IMR-90 (cell line): Measurements from ENCODE around the gene ATP2B2. TPM values are rescaled to one million over a fixed set of nuclear protein-coding genes. Genes with fewer than 3 reads are reported as not detected.

Experiments
- ATAC-seq: fragments of 200-7000 bp; cut with Tn5 transposase; 2 replicates; pipeline ENCODE4 v1.9.1; 2020; ENCODE audit warnings: low read depth, mild to moderate bottlenecking, moderate library complexity
- BruUV-seq: library from RNA; stranded (reverse); fragments of 400-500 nt; replicated peaks from 2 replicates; lab custom pipeline; 2021; lab: Mats Ljungman, UMichigan
- CTCF ChIA-PET: fragments of 300-600 bp; formaldehyde crosslinking; extraction: SDS; loops from one replicate; lab custom pipeline; 2021; ENCODE audit warnings: antibody characterized with exemption; lab: Yijun Ruan, JAX
- POLR2A ChIA-PET: fragments of 300-600 bp; sonication (Branson Sonifier 250); formaldehyde crosslinking; loops from one replicate; lab custom pipeline; 2022; ENCODE audit warnings: antibody characterized with exemption; ENCODE audit not compliant: unreplicated experiment; lab: Charles Lee
- DNase-seq: peaks from one replicate; pipeline ENCODE4 v3.0.0; 2013
- H2AFZ ChIP-seq: replicated peaks from 2 replicates; pipeline ENCODE3; 2013; ENCODE audit warnings: low read length, mild to moderate bottlenecking; ENCODE audit not compliant: poor library complexity
- H2AK5ac ChIP-seq: 2 replicates; pipeline ENCODE4 v1.6.1; 2013; ENCODE audit warnings: low read depth, low read length, inconsistent platforms
- H2AK9ac ChIP-seq: replicated peaks from 2 replicates; pipeline ENCODE3; 2013; ENCODE audit warnings: mild to moderate bottlenecking, low read depth, low read length, moderate library complexity; ENCODE audit not compliant: poor library complexity
- H2BK120ac ChIP-seq: 2 replicates; pipeline ENCODE4 v1.6.1; 2013; ENCODE audit warnings: low read depth, low read length, inconsistent platforms
- H2BK15ac ChIP-seq: 3 replicates; pipeline ENCODE4 v1.6.1; 2013; ENCODE audit warnings: low read depth, low read length, inconsistent platforms
- H2BK20ac ChIP-seq: 2 replicates; pipeline ENCODE4 v1.6.1; 2013; ENCODE audit warnings: low read depth, mild to moderate bottlenecking, inconsistent platforms, low read length, moderate library complexity
- H2BK5ac ChIP-seq: 2 replicates; pipeline ENCODE4 v1.6.1; 2013; ENCODE audit warnings: mild to moderate bottlenecking, low read depth, low read length, inconsistent platforms; ENCODE audit not compliant: poor library complexity, severe bottlenecking
- H3K14ac ChIP-seq: replicated peaks from 2 replicates; pipeline ENCODE4 v1.6.1; 2013; ENCODE audit warnings: low read depth, low read length, inconsistent platforms
- H3K18ac ChIP-seq: 2 replicates; pipeline ENCODE4 v1.6.1; 2013; ENCODE audit warnings: low read depth, low read length, control low read depth
- H3K23ac ChIP-seq: 2 replicates; pipeline ENCODE4 v1.6.1; 2013; ENCODE audit warnings: low read depth, low read length, inconsistent platforms
- H3K27ac ChIP-seq: 2 replicates; pipeline ENCODE4 v1.5.1; 2013; ENCODE audit warnings: mild to moderate bottlenecking, control low read depth, low read length; ENCODE audit not compliant: insufficient read depth
- H3K27me3 ChIP-seq: 2 replicates; pipeline ENCODE4 v1.6.1; 2013; ENCODE audit warnings: low read length; ENCODE audit not compliant: control insufficient read depth, insufficient read depth
- H3K36me3 ChIP-seq: 2 replicates; pipeline ENCODE4 v1.6.1; 2013; ENCODE audit warnings: low read length, mixed read lengths; ENCODE audit not compliant: control insufficient read depth, insufficient read depth
- H3K4ac ChIP-seq: 2 replicates; pipeline ENCODE4 v1.6.1; 2013; ENCODE audit warnings: low read depth, low read length, inconsistent platforms
- H3K4me1 ChIP-seq: 2 replicates; pipeline ENCODE4 v1.6.1; 2013; ENCODE audit warnings: low read length, mixed read lengths; ENCODE audit not compliant: control insufficient read depth, insufficient read depth
- H3K4me2 ChIP-seq: 2 replicates; pipeline ENCODE4 v1.6.1; 2013; ENCODE audit warnings: low read depth, mild to moderate bottlenecking, control low read depth, low read length, moderate library complexity
- H3K4me3 ChIP-seq: 2 replicates; pipeline ENCODE4 v1.5.1; 2013; ENCODE audit warnings: low read depth, mild to moderate bottlenecking, control low read depth, low read length, moderate library complexity; ENCODE audit not compliant: insufficient read depth
- H3K56ac ChIP-seq: 2 replicates; pipeline ENCODE4 v1.6.1; 2013; ENCODE audit warnings: low read length, inconsistent platforms; ENCODE audit not compliant: insufficient read depth; ENCODE audit errors: extremely low read depth
- H3K79me1 ChIP-seq, 2 experiments: 2 replicates each; pipeline ENCODE4 v1.6.1; 2013; ENCODE audit warnings: low read length in 2 of 2, inconsistent platforms in 1 of 2, low read depth in 1 of 2
- H3K9ac ChIP-seq: 2 replicates; pipeline ENCODE4 v1.6.1; 2013; ENCODE audit warnings: low read depth, low read length, control low read depth
- H3K9me1 ChIP-seq: 2 replicates; pipeline ENCODE4 v1.6.1; 2013; ENCODE audit warnings: low read length, inconsistent platforms; ENCODE audit not compliant: insufficient read depth
- H3K9me3 ChIP-seq: 2 replicates; pipeline ENCODE4 v1.6.1; 2013; ENCODE audit warnings: low read length; ENCODE audit not compliant: control insufficient read depth, insufficient read depth
- H4K20me1 ChIP-seq: 2 replicates; pipeline ENCODE4 v1.6.1; 2013; ENCODE audit warnings: low read length, inconsistent platforms; ENCODE audit not compliant: insufficient read depth
- H4K5ac ChIP-seq: 2 replicates; pipeline ENCODE4 v1.6.1; 2013; ENCODE audit warnings: mild to moderate bottlenecking, low read depth, low read length, control low read depth
- H4K8ac ChIP-seq, 2 experiments: 2 replicates each; pipeline ENCODE4 v1.6.1; 2013; ENCODE audit warnings: low read depth in 2 of 2, low read length in 2 of 2, control low read depth in 1 of 2, inconsistent platforms in 1 of 2
- H4K91ac ChIP-seq: 2 replicates; pipeline ENCODE4 v1.6.1; 2013; ENCODE audit warnings: low read depth, low read length, inconsistent platforms; ENCODE audit not compliant: insufficient read depth
- BHLHE40 ChIP-seq: fragments of 150-350 bp; IDR thresholded peaks from 2 replicates; pipeline ENCODE4 v1.6.1; 2016; ENCODE audit warnings: mild to moderate bottlenecking, low read depth, low read length
- CEBPB ChIP-seq: IDR thresholded peaks from 2 replicates; pipeline ENCODE4 v1.6.1; 2012; ENCODE audit warnings: low read depth, low read length, improper control_type of control experiment
- CHD1 ChIP-seq: IDR thresholded peaks from 2 replicates; pipeline ENCODE4 v1.6.1; 2012; ENCODE audit warnings: low read depth, low read length, improper control_type of control experiment
- CTCF ChIP-seq: conservative IDR thresholded peaks from 2 replicates; pipeline ENCODE4 v1.5.1; 2012; ENCODE audit warnings: mild to moderate bottlenecking, low read depth, low read length, improper control_type of control experiment
- ELK1 ChIP-seq: fragments of 150-350 bp; IDR thresholded peaks from 2 replicates; pipeline ENCODE4 v1.6.1; 2016; ENCODE audit warnings: low read depth, mild to moderate bottlenecking, low read length, moderate library complexity, borderline replicate concordance
- FOS ChIP-seq: fragments of 150-350 bp; IDR thresholded peaks from 2 replicates; pipeline ENCODE4 v1.6.1; 2016; ENCODE audit warnings: low read depth, low read length
- MAFK ChIP-seq: IDR thresholded peaks from 2 replicates; pipeline ENCODE4 v1.6.1; 2012; ENCODE audit warnings: low read depth, low read length, improper control_type of control experiment
- MAZ ChIP-seq: IDR thresholded peaks from 2 replicates; pipeline ENCODE4 v1.6.1; 2012; ENCODE audit warnings: low read depth, mild to moderate bottlenecking, low read length, improper control_type of control experiment, moderate library complexity, borderline replicate concordance
- MXI1 ChIP-seq: IDR thresholded peaks from 2 replicates; pipeline ENCODE4 v1.6.1; 2012; ENCODE audit warnings: low read depth, mild to moderate bottlenecking, low read length, moderate library complexity, borderline replicate concordance
- NFE2L2 ChIP-seq: fragments of 150-350 bp; IDR thresholded peaks from 2 replicates; pipeline ENCODE4 v1.6.1; 2016; ENCODE audit warnings: low read depth, mild to moderate bottlenecking, low read length
- POLR2A ChIP-seq: IDR thresholded peaks from 2 replicates; pipeline ENCODE4 v1.6.1; 2012; ENCODE audit warnings: mild to moderate bottlenecking, low read depth, low read length
- RAD21 ChIP-seq: IDR thresholded peaks from 2 replicates; pipeline ENCODE4 v1.6.1; 2012; ENCODE audit warnings: low read length, improper control_type of control experiment
- RCOR1 ChIP-seq: IDR thresholded peaks from 2 replicates; pipeline ENCODE4 v1.6.1; 2012; ENCODE audit warnings: mild to moderate bottlenecking, low read length, improper control_type of control experiment; ENCODE audit not compliant: insufficient replicate concordance
- RFX5 ChIP-seq: IDR thresholded peaks from 2 replicates; pipeline ENCODE4 v1.8.0; 2012; ENCODE audit warnings: low read depth, mild to moderate bottlenecking, low read length, moderate library complexity
- SMC3 ChIP-seq: fragments of 150-350 bp; IDR thresholded peaks from 2 replicates; pipeline ENCODE4 v1.6.1; 2016; ENCODE audit warnings: low read depth, mild to moderate bottlenecking, antibody characterized with exemption, low read length, moderate library complexity
- USF2 ChIP-seq: fragments of 150-350 bp; IDR thresholded peaks from 2 replicates; pipeline ENCODE4 v1.6.1; 2017; ENCODE audit warnings: mild to moderate bottlenecking, antibody characterized with exemption, low read length, low read depth
- WGBS, 2 experiments: methylation state at CpG; one replicate each; pipeline versions ENCODE4 v1.1.5 to v1.1.7; 2013; ENCODE audit warnings: missing lambda C conversion rate in 2 of 2; ENCODE audit not compliant: insufficient read length in 1 of 2; ENCODE audit errors: extremely low coverage in 2 of 2; 5-methylcytosine and 5-hydroxymethylcytosine counted together
- dilution Hi-C: fragments of 300-500 bp; cut with HindIII; formaldehyde crosslinking; loops from one replicate; pipeline ENCODE4 v1.14.3; 2018; ENCODE audit warnings: low sequenced_read_pairs; ENCODE audit not compliant: unreplicated experiment
- in situ Hi-C: fragments of 300-500 bp; cut with MboI; formaldehyde crosslinking; loops from 3 replicates; pipeline ENCODE4 v1.14.3; 2019; ENCODE audit warnings: low sequenced_read_pairs, inconsistent platforms, mixed read lengths
- intact Hi-C: fragments of 100-400 bp; cut with micrococcal nuclease; formaldehyde crosslinking; loops from 2 replicates; pipeline ENCODE4 v1.10.0; 2022
- polyA plus RNA-seq, 3 experiments: library from polyadenylated mRNA; depleted of rRNA; stranded (reverse); fragments of >200 nt; gene quantifications; 2 replicates each; pipeline ENCODE4 v1.2.3, GENCODE V29; 2012; ENCODE audit warnings: low replicate concordance in 1 of 3
- total RNA-seq: library from RNA; depleted of rRNA; stranded (reverse); fragments of >200 nt; gene quantifications from 2 replicates; pipeline ENCODE4 v1.2.3, GENCODE V29; 2012

ATP2B2 gene
- total and polyA plus RNA-seq, 2 of the 4 experiments (the other 2 are of a cell fraction), result under 0.01 to 0.02 TPM

- Histone ChIP-seq H3K36me3 (no peaks in the 10 kb centered on the region), H4K5ac (no peak overlapping the region), H2AFZ (peak overlapping the region; percentile 9), H3K4me2 (no peak overlapping the region), H3K56ac (no peak overlapping the region), H2BK20ac (no peak overlapping the region), H3K9me3 (no peaks in the 10 kb centered on the region), H3K14ac (no peak overlapping the region), H4K8ac (no peak overlapping the region), H2AK9ac (peak overlapping the region; percentile 28), H2AK5ac (no peak overlapping the region), H3K9me1 (peaks cover 3% of the 10 kb centered on the region; the same call in 1 of the 2 replicates), H3K4me3 (no peak overlapping the region), H3K27ac (no peak overlapping the region), H4K91ac (no peak overlapping the region), H2BK120ac (no peak overlapping the region), H2BK5ac (no peak overlapping the region), H3K23ac (no peak overlapping the region), H2BK15ac (no peak overlapping the region), H3K4me1 (no peaks in the 10 kb centered on the region), H4K20me1 (no peaks in the 10 kb centered on the region), H3K4ac (no peak overlapping the region), H3K79me1 (no peaks in the 10 kb centered on the region), H3K18ac (no peak overlapping the region), H3K27me3 (peaks cover 55% of the 10 kb centered on the region), H3K9ac (no peak overlapping the region)
- in situ Hi-C loops, result no loop called here
- ATAC-seq (no peak), DNase-seq (no peak)
- ChIA-PET POLR2A (no interaction called here), CTCF (interaction anchor here (1.3 kb wide), 1 partner anchor 405 kb away, joined by 3 read pairs; no protein-coding TSS in a partner anchor)
- intact Hi-C loops, result no loop called here
- TF ChIP-seq NFE2L2, result no peak
- TF ChIP-seq MAZ, result no peak
- TF ChIP-seq CTCF, result no peak
- TF ChIP-seq CHD1, result no peak
- no peak for TF ChIP-seq FOS
- no peak for TF ChIP-seq MAFK
- TF ChIP-seq RAD21, result no peak
- no peak for TF ChIP-seq CEBPB
- TF ChIP-seq MXI1, result no peak
- TF ChIP-seq SMC3, result no peak
- TF ChIP-seq USF2, result no peak
- TF ChIP-seq BHLHE40, result no peak
- TF ChIP-seq RFX5, result no peak
- TF ChIP-seq RCOR1, result no peak
- no peak for TF ChIP-seq ELK1
- no peak for TF ChIP-seq POLR2A
- WGBS, 2 experiments, result 72% methylated on average over 6 of the region's 11 CpGs; no CpG with 5 or more reads in 1 of the 2 experiments
- dilution Hi-C loops, result no loop called here
- no TSS peak for BruUV-seq
Measured at GRCh38 chr3:10334042-10334441, 171.3 kb downstream of the ATP2B2 start.
